Kidney (tissue), 14 donors: ENCODE measurements around the gene APOL1. TPM values are rescaled to one million over a fixed set of nuclear protein-coding genes. Genes with fewer than 3 reads are reported as not detected.
A peak's percentile ranks its signal among the peaks of the same experiment; 100 is the strongest.

ENCODE experiments used
- DNase-seq, 5 donors: peaks; one replicate each; pipeline ENCODE4 v3.0.0-alpha.2; 2013 to 2020
- FAIRE-seq: peaks from 2 replicates; lab custom pipeline; 2012; peaks lifted over from hg19 to GRCh38; lab: Jason Lieb, UNC
- H3K27ac ChIP-seq, 2 donors: one replicate each; pipeline ENCODE4 v1.7.0; 2013; ENCODE audit warnings: low read depth in 2 of 2, low read length in 2 of 2, inconsistent platforms in 1 of 2
- H3K27me3 ChIP-seq: one replicate; pipeline ENCODE4 v1.7.1; 2013; ENCODE audit warnings: low read length, inconsistent platforms; ENCODE audit not compliant: control insufficient read depth, insufficient read depth
- H3K36me3 ChIP-seq, 3 donors: one replicate each; pipeline versions ENCODE4 v1.7.0 to v1.7.1; 2013; ENCODE audit warnings: low read length in 3 of 3, control low read depth in 1 of 3, inconsistent platforms in 1 of 3; ENCODE audit not compliant: insufficient read depth in 3 of 3, control insufficient read depth in 2 of 3
- H3K4me1 ChIP-seq, 3 donors: one replicate each; pipeline versions ENCODE4 v1.7.0 to v1.7.1; 2013; ENCODE audit warnings: low read length in 3 of 3, inconsistent platforms in 1 of 3, low read depth in 1 of 3; ENCODE audit not compliant: control insufficient read depth in 2 of 3, insufficient read depth in 2 of 3
- H3K4me3 ChIP-seq, 3 donors: one replicate each; pipeline versions ENCODE4 v1.7.0 to v1.8.1; 2013; ENCODE audit warnings: low read length in 3 of 3, control low read depth in 1 of 3, inconsistent platforms in 1 of 3
- H3K9ac ChIP-seq, 3 donors: one replicate each; pipeline versions ENCODE4 v1.7.0 to v1.7.1; 2013; ENCODE audit warnings: low read length in 3 of 3, control low read depth in 1 of 3, inconsistent platforms in 1 of 3
- H3K9me3 ChIP-seq, 3 donors: one replicate each; pipeline versions ENCODE4 v1.7.0 to v1.7.1; 2013; ENCODE audit warnings: low read length in 3 of 3, control low read depth in 1 of 3, inconsistent platforms in 1 of 3; ENCODE audit not compliant: control insufficient read depth in 2 of 3, insufficient read depth in 1 of 3
- intact Hi-C: fragments of 100-400 bp; cut with DNase I; formaldehyde crosslinking; loops from one replicate; pipeline ENCODE4 v1.11.1; 2022
- polyA plus RNA-seq: library from polyadenylated mRNA; stranded (reverse); fragments of 350-450 nt; fragmentation: Illumina TruSeq; extraction: RNeasy Lipid Tissue Mini Kit (QIAGEN cat#74804); gene quantifications from one replicate; pipeline ENCODE4 v1.2.3, GENCODE V29; 2014; ENCODE audit warnings: low read depth, low replicate concordance; ENCODE audit not compliant: insufficient read depth
- total RNA-seq: library from RNA; stranded (reverse); fragmentation: NEBNext Ultra II Directional; extraction: Animal tissue kit (Norgen Biotek cat#: 25700); gene quantifications from one replicate; pipeline ENCODE4 v1.2.1, GENCODE V29; 2021
- TF ChIP-seq, protein P1 (sequence below): IDR thresholded peaks from 3 replicates; pipeline ENCODE4 v1.5.1; 2012; ENCODE audit warnings: mild to moderate bottlenecking, moderate library complexity, borderline replicate concordance; ENCODE audit not compliant: insufficient read depth; ENCODE audit errors: extremely low read depth
- donor health status: control.
- donor health status: control.
- donor health status: control.
- donor health status: control.
- donor health status: control.
- donor health status: DM: yes; HTN: yes; CAD: no.
- donor health status: Normal renal cell carcinoma (clear cell type).

APOL1 gene
- total and polyA plus RNA-seq, 2 donors from 2014 or later = 51.8 to 160 TPM

DNA sequence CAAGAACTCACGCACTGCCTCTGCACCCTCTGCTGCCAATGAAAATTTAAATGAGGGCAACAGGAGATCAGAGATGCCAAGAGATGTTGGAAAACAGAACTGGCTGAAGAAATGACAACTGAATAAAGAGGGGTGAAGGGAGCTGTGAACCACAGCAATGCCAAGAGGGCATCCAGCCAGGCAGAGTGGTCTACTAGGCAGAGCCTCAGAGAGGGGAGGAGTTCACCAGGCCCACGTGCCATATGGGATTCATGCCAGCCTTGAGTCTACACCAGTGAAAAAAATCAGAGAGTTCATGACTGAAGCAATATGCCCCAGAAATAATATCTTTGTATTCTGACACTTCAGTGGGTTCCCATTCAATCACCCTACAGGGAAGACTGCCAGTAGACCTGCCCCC lies 18.0 kb upstream of the APOL1 start:
- Histone ChIP-seq H3K4me3 (no peak overlapping the region), H3K27ac (no peak overlapping the region), H3K36me3 (peaks cover 2 to 10% (median 10%) of the 10 kb centered on the region in 3 donors), H3K27me3 (no peaks in the 10 kb centered on the region), H3K4me1 (peaks cover 2 to 18% (median 9%) of the 10 kb centered on the region in 3 donors), H3K9me3 (no peaks in the 10 kb centered on the region), H3K9ac (no peak overlapping the region)
- FAIRE-seq (no peak), DNase-seq (no peak)
- intact Hi-C loops = no loop called here
- TF ChIP-seq, protein P1, sequence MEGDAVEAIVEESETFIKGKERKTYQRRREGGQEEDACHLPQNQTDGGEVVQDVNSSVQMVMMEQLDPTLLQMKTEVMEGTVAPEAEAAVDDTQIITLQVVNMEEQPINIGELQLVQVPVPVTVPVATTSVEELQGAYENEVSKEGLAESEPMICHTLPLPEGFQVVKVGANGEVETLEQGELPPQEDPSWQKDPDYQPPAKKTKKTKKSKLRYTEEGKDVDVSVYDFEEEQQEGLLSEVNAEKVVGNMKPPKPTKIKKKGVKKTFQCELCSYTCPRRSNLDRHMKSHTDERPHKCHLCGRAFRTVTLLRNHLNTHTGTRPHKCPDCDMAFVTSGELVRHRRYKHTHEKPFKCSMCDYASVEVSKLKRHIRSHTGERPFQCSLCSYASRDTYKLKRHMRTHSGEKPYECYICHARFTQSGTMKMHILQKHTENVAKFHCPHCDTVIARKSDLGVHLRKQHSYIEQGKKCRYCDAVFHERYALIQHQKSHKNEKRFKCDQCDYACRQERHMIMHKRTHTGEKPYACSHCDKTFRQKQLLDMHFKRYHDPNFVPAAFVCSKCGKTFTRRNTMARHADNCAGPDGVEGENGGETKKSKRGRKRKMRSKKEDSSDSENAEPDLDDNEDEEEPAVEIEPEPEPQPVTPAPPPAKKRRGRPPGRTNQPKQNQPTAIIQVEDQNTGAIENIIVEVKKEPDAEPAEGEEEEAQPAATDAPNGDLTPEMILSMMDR = no peak

DNA sequence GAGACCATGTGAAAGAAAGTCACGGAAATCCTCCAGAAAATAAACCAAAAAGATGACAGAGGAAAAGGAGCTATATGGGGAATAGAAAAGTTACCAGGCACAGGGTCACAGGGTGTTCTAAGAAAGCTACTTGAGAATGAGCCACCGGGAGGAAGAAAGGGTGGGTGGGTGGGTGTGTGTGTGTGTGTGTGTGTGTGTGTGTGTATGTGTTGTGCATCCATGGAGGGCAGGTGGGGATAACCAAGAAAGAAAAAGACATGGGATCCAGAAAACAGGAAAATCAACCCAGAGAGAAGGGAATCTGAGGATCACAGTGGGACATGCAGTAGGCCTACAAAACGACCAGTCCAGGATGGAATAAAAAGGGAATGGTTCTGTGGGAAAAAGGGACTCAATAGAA lies 17.3 kb upstream of the APOL1 start:
- Histone ChIP-seq H3K27ac (no peak overlapping the region), H3K9me3 (no peaks in the 10 kb centered on the region), H3K27me3 (no peaks in the 10 kb centered on the region), H3K4me3 (no peak overlapping the region), H3K4me1 (peaks cover 2 to 18% (median 9%) of the 10 kb centered on the region in 3 donors), H3K36me3 (peaks cover 0 to 8% (median 8%) of the 10 kb centered on the region in 3 donors), H3K9ac (no peak overlapping the region)
- no peak for DNase-seq
- intact Hi-C loops = no loop called here
- no peak for FAIRE-seq
- TF ChIP-seq, protein P1 = no peak

DNA sequence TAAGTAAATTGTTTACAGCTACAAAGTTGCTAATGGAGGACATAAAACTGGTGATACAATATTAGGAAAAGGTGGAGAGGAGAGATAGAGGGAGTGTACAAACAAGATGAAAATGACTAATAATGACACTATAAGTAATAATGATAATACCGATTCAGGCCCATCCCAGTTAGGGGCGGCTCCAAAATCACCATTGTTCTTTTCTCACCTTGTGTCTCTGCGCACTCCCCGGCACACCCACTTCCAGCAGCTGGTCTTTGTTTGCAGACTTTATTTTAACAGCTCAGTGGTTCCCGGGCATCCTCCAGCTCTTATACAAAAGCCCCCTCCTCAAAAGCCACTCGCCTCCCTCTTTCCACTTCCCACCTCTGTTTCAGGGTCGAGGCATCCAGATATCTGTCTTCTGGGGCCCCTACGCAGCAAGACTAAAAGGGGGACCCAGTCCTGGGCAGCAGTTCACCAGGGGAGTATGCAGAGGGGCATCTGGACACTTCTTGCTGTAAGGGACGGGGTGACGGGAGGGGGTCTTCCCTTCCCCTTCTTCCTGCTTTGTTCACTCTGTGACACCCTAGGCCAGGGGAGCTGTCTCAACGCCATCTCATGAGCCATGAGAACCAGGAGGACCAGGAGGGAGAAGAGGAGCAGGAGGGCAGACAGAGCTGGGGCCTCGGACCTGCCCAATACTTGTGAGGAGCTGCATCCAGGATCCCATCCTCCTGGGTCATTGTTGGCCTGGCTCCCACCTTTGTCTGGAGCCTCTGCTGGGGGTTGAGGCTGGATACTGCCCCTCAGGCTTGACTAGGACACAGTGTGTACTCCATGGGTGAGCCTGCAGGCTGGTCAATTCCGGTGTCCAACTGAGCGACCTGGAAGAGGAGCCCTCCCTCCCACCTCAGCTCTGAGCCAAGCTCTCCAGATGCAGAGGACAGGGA lies 16.3 kb upstream of the APOL1 start:
- Histone ChIP-seq H3K4me3 (peak overlapping the region in 2 of 3 donors; percentile 15 to 99), H3K9me3 (no peaks in the 10 kb centered on the region), H3K27ac (no peak overlapping the region), H3K4me1 (peaks cover 2 to 18% (median 9%) of the 10 kb centered on the region in 3 donors), H3K36me3 (peaks cover 0 to 6% (median 4%) of the 10 kb centered on the region in 3 donors), H3K27me3 (no peaks in the 10 kb centered on the region), H3K9ac (no peak overlapping the region)
- DNase-seq (peak in 1 of 5 donors; percentile 30), FAIRE-seq (no peak)
- intact Hi-C loops = no loop called here
- TF ChIP-seq, protein P1 = no peak
